HS-27A (cell line): Measurements from ENCODE around the gene DSTN.
"Not testable (repeated sequence)": the region's sequence is repeated elsewhere in the genome, so short reads cannot be mapped to it uniquely, and the experiment has no call there.

ENCODE experiments used
- DNase-seq: peaks from one replicate; pipeline ENCODE4 v3.0.0-alpha.2; 2012; ENCODE audit warnings: low read depth, missing footprints

Gene DSTN

GRCh38 chr20:17651760-17652388 is 82.0 kb downstream of the DSTN start:
- DNase-seq: no peak

GRCh38 chr20:17652411-17652810 is 82.5 kb downstream of the DSTN start:
- DNase-seq: no peak

GRCh38 chr20:17653835-17654648 is 84.2 kb downstream of the DSTN start:
- no peak for DNase-seq

- DNase-seq: no peak
These were observed 84.9 kb downstream of the DSTN start for GRCh38 chr20:17654649-17655285.

GRCh38 chr20:17655286-17655651 is 85.4 kb downstream of the DSTN start:
- DNase-seq: no peak

- no peak for DNase-seq
These were observed 86.1 kb downstream of the DSTN start for GRCh38 chr20:17655865-17656479.

- DNase-seq: no peak
These were observed 87.4 kb downstream of the DSTN start for GRCh38 chr20:17657079-17657825.

GRCh38 chr20:17657898-17658647 is 88.2 kb downstream of the DSTN start:
- no peak for DNase-seq

GRCh38 chr20:17658648-17658993 is 88.7 kb downstream of the DSTN start:
- no peak for DNase-seq

- not testable (repeated sequence) for DNase-seq
These were observed 89.5 kb downstream of the DSTN start for GRCh38 chr20:17659344-17659743.
